HepG2 (cell line): Measurements from ENCODE around the gene SNRNP25. TPM values are rescaled to one million over a fixed set of nuclear protein-coding genes. Genes with fewer than 3 reads are reported as not detected.

Experiments
- ATAC-seq: fragments of 200-7000 bp; cut with Tn5 transposase; 3 replicates; pipeline ENCODE4 v1.9.1; 2020; ENCODE audit warnings: mild to moderate bottlenecking, moderate library complexity
- BruUV-seq: library from RNA; stranded (reverse); fragments of 400-500 nt; replicated peaks from 2 replicates; lab custom pipeline; 2021; lab: Mats Ljungman, UMichigan
- CTCF ChIA-PET: fragments of 300-600 bp; formaldehyde crosslinking; extraction: SDS; loops from one replicate; lab custom pipeline; 2021; ENCODE audit warnings: low total read pairs, inconsistent platforms, low intra/inter-chr PET ratio; lab: Yijun Ruan, JAX
- POLR2A ChIA-PET: fragments of 350-600 bp; sonication (Branson Sonifier 250); formaldehyde crosslinking; loops from one replicate; lab custom pipeline; 2020; ENCODE audit warnings: antibody characterized with exemption, inconsistent platforms; lab: Yijun Ruan, JAX
- DNase-seq: peaks from one replicate; pipeline ENCODE4 v3.0.0-alpha.2; 2015; ENCODE audit warnings: low spot score
- FAIRE-seq: peaks from 3 replicates; lab custom pipeline; 2011; peaks lifted over from hg19 to GRCh38; lab: Jason Lieb, UNC
- H2AFZ ChIP-seq: one replicate; pipeline ENCODE4 v1.6.1; 2011; ENCODE audit warnings: low read length, inconsistent platforms
- H3K27ac ChIP-seq: fragments of 300-600 bp; 3 replicates; pipeline ENCODE4 v1.8.0; 2011; ENCODE audit warnings: mixed run types, mild to moderate bottlenecking, mixed read lengths, low read length, inconsistent platforms; ENCODE audit not compliant: insufficient read depth; ENCODE audit errors: extremely low read length
- H3K27me3 ChIP-seq, 2 experiments: fragments of 200-600 bp in 1 of 2; 2 replicates in 1 of 2; 3 replicates in 1 of 2; pipeline versions ENCODE4 v1.6.0 to v1.8.0; 2011; ENCODE audit warnings: low read length in 2 of 2, mild to moderate bottlenecking in 2 of 2, moderate library complexity in 2 of 2, inconsistent platforms in 1 of 2; ENCODE audit not compliant: insufficient read depth in 2 of 2, control insufficient read depth in 1 of 2
- H3K36me3 ChIP-seq, 2 experiments: fragments of 200-600 bp in 1 of 2; replicated peaks in 1 of 2; 2 replicates in 1 of 2; 3 replicates in 1 of 2; pipeline versions ENCODE4 v1.5.1 to v1.8.0; 2011; ENCODE audit warnings: low read length in 2 of 2, inconsistent platforms in 1 of 2; ENCODE audit not compliant: insufficient read depth in 2 of 2, control insufficient read depth in 1 of 2
- H3K4me1 ChIP-seq: 2 replicates; pipeline ENCODE4 v1.5.1; 2012; ENCODE audit warnings: low read length, inconsistent platforms; ENCODE audit not compliant: insufficient read depth
- H3K4me2 ChIP-seq: 2 replicates; pipeline ENCODE4 v1.6.0; 2011; ENCODE audit warnings: low read depth, low read length, inconsistent platforms
- H3K4me3 ChIP-seq, 3 experiments: fragments of 200-600 bp in 1 of 3; sonication (generic), shearing (Covaris generic) in 1 of 3; replicated peaks in 1 of 3; 2 replicates each; pipeline ENCODE4 v1.5.1; 2011 to 2016; ENCODE audit warnings: low read length in 3 of 3, inconsistent platforms in 2 of 3, low read depth in 2 of 3, mild to moderate bottlenecking in 2 of 3, control low read depth in 1 of 3, mixed read lengths in 1 of 3; ENCODE audit not compliant: insufficient read depth in 1 of 3
- H3K79me2 ChIP-seq: one replicate; pipeline ENCODE4 v1.6.1; 2011; ENCODE audit warnings: low read length, inconsistent platforms; ENCODE audit not compliant: insufficient read depth
- H3K9ac ChIP-seq: 2 replicates; pipeline ENCODE4 v1.6.0; 2011; ENCODE audit warnings: mild to moderate bottlenecking, low read depth, low read length, inconsistent platforms; ENCODE audit not compliant: insufficient read depth
- H3K9me3 ChIP-seq: 2 replicates; pipeline ENCODE4 v1.5.1; 2012; ENCODE audit warnings: mild to moderate bottlenecking, low read length
- H4K20me1 ChIP-seq: 2 replicates; pipeline ENCODE4 v1.6.0; 2011; ENCODE audit warnings: inconsistent platforms, mild to moderate bottlenecking, low read length, moderate library complexity; ENCODE audit not compliant: insufficient read depth
- ARNT2 ChIP-seq: sonication (generic); formaldehyde crosslinking; IDR thresholded peaks from 2 replicates; pipeline ENCODE4 v1.8.0; 2022; ENCODE audit warnings: mild to moderate bottlenecking, low read depth, missing genetic modification reagents, moderate library complexity
- ETV5 ChIP-seq: IDR thresholded peaks from 2 replicates; pipeline ENCODE4 v1.6.1; 2018; ENCODE audit warnings: missing biosample characterization, missing genetic modification reagents, inconsistent platforms, borderline replicate concordance
- KDM4B ChIP-seq: sonication (generic); formaldehyde crosslinking; IDR thresholded peaks from 2 replicates; pipeline ENCODE4 v1.4.0; 2020; ENCODE audit warnings: missing genetic modification reagents
- KDM5B ChIP-seq: sonication (generic); formaldehyde crosslinking; IDR thresholded peaks from 2 replicates; pipeline ENCODE4 v1.4.0; 2020; ENCODE audit warnings: missing genetic modification reagents, mild to moderate bottlenecking, borderline replicate concordance
- MAZ ChIP-seq, 2 experiments: sonication (generic) in 1 of 2; formaldehyde crosslinking in 1 of 2; IDR thresholded peaks; 2 replicates each; pipeline versions ENCODE4 v1.5.0 to v1.6.1; 2012 to 2020; ENCODE audit warnings: low read depth in 2 of 2, mild to moderate bottlenecking in 2 of 2, borderline replicate concordance in 1 of 2, improper control_type of control experiment in 1 of 2, low read length in 1 of 2, missing genetic modification reagents in 1 of 2, moderate library complexity in 1 of 2
- MXD3 ChIP-seq: IDR thresholded peaks from 2 replicates; pipeline ENCODE4 v1.6.1; 2016; ENCODE audit warnings: mild to moderate bottlenecking, missing biosample characterization, missing genetic modification reagents
- NBN ChIP-seq: fragments of 450-650 bp; conservative IDR thresholded peaks from 2 replicates; pipeline ENCODE4 v1.6.1; 2017
- NFAT5 ChIP-seq: sonication (generic); formaldehyde crosslinking; IDR thresholded peaks from 2 replicates; pipeline ENCODE4 v1.4.0; 2020; ENCODE audit warnings: missing genetic modification reagents
- NRL ChIP-seq: sonication (generic); formaldehyde crosslinking; IDR thresholded peaks from 2 replicates; pipeline ENCODE4 v1.5.0; 2020; ENCODE audit warnings: missing genetic modification reagents, mild to moderate bottlenecking, moderate library complexity, borderline replicate concordance
- TBX3 ChIP-seq: fragments of 450-650 bp; IDR thresholded peaks from 2 replicates; pipeline ENCODE4 v1.6.1; 2017; ENCODE audit warnings: antibody characterized with exemption, mild to moderate bottlenecking, inconsistent platforms, borderline replicate concordance
- ZFP37 ChIP-seq: sonication (generic); formaldehyde crosslinking; IDR thresholded peaks from 2 replicates; pipeline ENCODE4 v1.4.0; 2020; ENCODE audit warnings: missing genetic modification reagents, borderline replicate concordance
- ZNF276 ChIP-seq: sonication (generic); formaldehyde crosslinking; IDR thresholded peaks from 2 replicates; pipeline ENCODE4 v1.4.0; 2020; ENCODE audit warnings: mild to moderate bottlenecking, low read depth, missing genetic modification reagents
- WGBS: methylation state at CpG from one replicate; pipeline ENCODE4 v1.1.6; 2017; ENCODE audit warnings: low lambda C conversion rate; 5-methylcytosine and 5-hydroxymethylcytosine counted together
- in situ Hi-C: cut with HindIII; loops from 2 replicates; pipeline ENCODE4 v1.10.0; 2017; ENCODE audit warnings: low pct_unique_long_range_greater_than_20kb; ENCODE audit not compliant: extremely low pct_ligation_motif_present
- intact Hi-C: fragments of 100-400 bp; cut with micrococcal nuclease; formaldehyde crosslinking; loops from one replicate; pipeline ENCODE4 v1.10.0; 2022; ENCODE audit not compliant: unreplicated experiment
- polyA plus RNA-seq, 8 experiments: library from polyadenylated mRNA; depleted of rRNA in 3 of 8; stranded (reverse) in 7 of 8; unstranded in 1 of 8; fragments of >200 nt; fragmentation: Illumina TruSeq in 4 of 8; extraction: Trizol in 4 of 8; gene quantifications; 2 replicates each; pipeline versions ENCODE4 v1.2.1 to v1.2.3, GENCODE V29; 2011 to 2016; ENCODE audit warnings: low read depth in 4 of 8, missing spikeins in 1 of 8, mixed read lengths in 1 of 8; ENCODE audit not compliant: insufficient read depth in 1 of 8
- total RNA-seq, 5 experiments: library from RNA; depleted of rRNA; stranded (reverse); fragments of >200 nt; fragmentation: Illumina TruSeq; extraction: Trizol; gene quantifications; 2 replicates each; pipeline ENCODE4 v1.2.3, GENCODE V29; 2016; ENCODE audit warnings: low read depth in 1 of 5
- TF ChIP-seq, protein P1 (sequence below): sonication (generic); formaldehyde crosslinking; IDR thresholded peaks from 2 replicates; pipeline ENCODE4 v1.5.1; 2020; ENCODE audit warnings: mild to moderate bottlenecking, missing genetic modification reagents, moderate library complexity
- TF ChIP-seq, protein P2 (sequence below): sonication (generic); formaldehyde crosslinking; IDR thresholded peaks from 2 replicates; pipeline ENCODE4 v1.8.1; 2023; ENCODE audit warnings: missing genetic modification reagents, inconsistent platforms, borderline replicate concordance

The SNRNP25 gene
- total and polyA plus RNA-seq, 2 of the 13 experiments (the other 11 are each of a cell fraction or from before 2014, with no cell fraction given), result 34.1 to 97.4 TPM

GRCh38 chr16:101586-101985 is 48.0 kb downstream of the SNRNP25 start:
- Histone ChIP-seq H3K27ac (no peak overlapping the region), H4K20me1 (no peaks in the 10 kb centered on the region), H3K4me1 (peaks cover 16% of the 10 kb centered on the region), H3K9ac (no peak overlapping the region), H3K4me3 (no peak overlapping the region), H3K79me2 (no peaks in the 10 kb centered on the region), H2AFZ (no peak overlapping the region), H3K4me2 (no peak overlapping the region), H3K9me3 (no peaks in the 10 kb centered on the region), H3K27me3 (no peaks in the 10 kb centered on the region), H3K36me3 (peaks cover 9 to 32% of the 10 kb centered on the region in 2 experiments)
- POLR2A ChIA-PET, result no interaction called here
- CTCF ChIA-PET, result no interaction called here
- intact Hi-C loops, result no loop called here
- FAIRE-seq (no peak), DNase-seq (no peak), ATAC-seq (no peak)
- in situ Hi-C loops, result no loop called here
- no TSS peak for BruUV-seq
- WGBS, result 95% methylated on average over 6 of the region's 6 CpGs
- no peak for TF ChIP-seq NRL (CRISPR knock-in tag)
- no peak for TF ChIP-seq KDM4B (CRISPR knock-in tag)
- no peak for TF ChIP-seq ZNF276 (CRISPR knock-in tag)
- TF ChIP-seq NFAT5 (CRISPR knock-in tag), result no peak
- TF ChIP-seq, protein P1, sequence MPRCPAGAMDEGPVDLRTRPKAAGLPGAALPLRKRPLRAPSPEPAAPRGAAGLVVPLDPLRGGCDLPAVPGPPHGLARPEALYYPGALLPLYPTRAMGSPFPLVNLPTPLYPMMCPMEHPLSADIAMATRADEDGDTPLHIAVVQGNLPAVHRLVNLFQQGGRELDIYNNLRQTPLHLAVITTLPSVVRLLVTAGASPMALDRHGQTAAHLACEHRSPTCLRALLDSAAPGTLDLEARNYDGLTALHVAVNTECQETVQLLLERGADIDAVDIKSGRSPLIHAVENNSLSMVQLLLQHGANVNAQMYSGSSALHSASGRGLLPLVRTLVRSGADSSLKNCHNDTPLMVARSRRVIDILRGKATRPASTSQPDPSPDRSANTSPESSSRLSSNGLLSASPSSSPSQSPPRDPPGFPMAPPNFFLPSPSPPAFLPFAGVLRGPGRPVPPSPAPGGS, result no peak
- no peak for TF ChIP-seq NBN
- TF ChIP-seq ARNT2 (CRISPR knock-in tag), result no peak
- TF ChIP-seq MXD3 (CRISPR knock-in tag), result no peak
- TF ChIP-seq ETV5 (CRISPR knock-in tag), result no peak
- TF ChIP-seq, protein P2, sequence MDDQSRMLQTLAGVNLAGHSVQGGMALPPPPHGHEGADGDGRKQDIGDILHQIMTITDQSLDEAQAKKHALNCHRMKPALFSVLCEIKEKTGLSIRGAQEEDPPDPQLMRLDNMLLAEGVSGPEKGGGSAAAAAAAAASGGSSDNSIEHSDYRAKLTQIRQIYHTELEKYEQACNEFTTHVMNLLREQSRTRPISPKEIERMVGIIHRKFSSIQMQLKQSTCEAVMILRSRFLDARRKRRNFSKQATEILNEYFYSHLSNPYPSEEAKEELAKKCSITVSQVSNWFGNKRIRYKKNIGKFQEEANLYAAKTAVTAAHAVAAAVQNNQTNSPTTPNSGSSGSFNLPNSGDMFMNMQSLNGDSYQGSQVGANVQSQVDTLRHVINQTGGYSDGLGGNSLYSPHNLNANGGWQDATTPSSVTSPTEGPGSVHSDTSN (CRISPR knock-in tag), result no peak
- no peak for TF ChIP-seq ZFP37 (CRISPR knock-in tag)
- no peak for TF ChIP-seq MAZ (IDR thresholded peaks at IDR 0.05; ENCODE audit: borderline replicate concordance, low read depth, low read length)
- no peak for TF ChIP-seq MAZ (CRISPR knock-in tag; IDR thresholded peaks at IDR 0.05; ENCODE audit: low read depth)
- no peak for TF ChIP-seq TBX3
- no peak for TF ChIP-seq KDM5B (CRISPR knock-in tag)
